GM13976 (cell line): ENCODE measurements around the gene LMNTD2.
A peak's percentile ranks its signal among the peaks of the same experiment; 100 is the strongest.
"Not testable (repeated sequence)": the region's sequence is repeated elsewhere in the genome, so short reads cannot be mapped to it uniquely, and the experiment has no call there.

Source experiments
- DNase-seq: peaks from one replicate; pipeline ENCODE4 v3.0.0; 2012; ENCODE audit warnings: low spot score
- in situ Hi-C: fragments of 300-500 bp; cut with MboI; formaldehyde crosslinking; loops from one replicate; pipeline ENCODE4 v1.12.0; 2022; ENCODE audit warnings: low sequenced_read_pairs, mixed read lengths, inconsistent platforms; ENCODE audit not compliant: unreplicated experiment
- TF ChIP-seq, protein P1 (sequence below): IDR thresholded peaks from 2 replicates; pipeline ENCODE4 v1.5.1; 2012; ENCODE audit warnings: borderline replicate concordance, mild to moderate bottlenecking; ENCODE audit not compliant: insufficient read depth; ENCODE audit errors: extremely low read depth, missing control alignments, control extremely low read depth

LMNTD2 gene

DNA sequence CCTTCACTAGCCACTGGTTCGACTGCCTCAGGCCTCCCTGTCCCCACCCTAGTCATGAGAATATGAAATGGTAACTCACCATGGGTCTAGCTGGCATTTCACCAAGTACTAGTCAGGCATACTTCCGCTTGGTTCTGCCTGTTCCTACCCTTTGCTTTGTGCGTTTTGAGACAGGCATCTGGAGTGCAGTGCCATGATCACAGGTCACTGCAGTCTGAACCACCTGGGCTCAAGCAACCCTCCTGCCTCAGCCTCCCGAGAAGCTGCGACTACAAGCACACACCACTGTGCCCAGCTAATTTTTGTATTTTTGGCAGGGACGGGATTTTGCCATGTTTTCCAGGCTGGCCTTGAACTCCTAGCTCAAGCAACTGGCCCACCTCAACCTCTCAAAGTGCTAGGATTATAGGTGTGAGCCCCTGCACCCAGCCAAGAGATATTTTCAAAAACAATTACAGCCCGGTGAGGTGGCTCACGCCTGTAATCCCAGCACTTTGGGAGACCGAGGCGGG lies 39.3 kb downstream of the LMNTD2 start:
- in situ Hi-C loops = no loop called here
- TF ChIP-seq, protein P1, sequence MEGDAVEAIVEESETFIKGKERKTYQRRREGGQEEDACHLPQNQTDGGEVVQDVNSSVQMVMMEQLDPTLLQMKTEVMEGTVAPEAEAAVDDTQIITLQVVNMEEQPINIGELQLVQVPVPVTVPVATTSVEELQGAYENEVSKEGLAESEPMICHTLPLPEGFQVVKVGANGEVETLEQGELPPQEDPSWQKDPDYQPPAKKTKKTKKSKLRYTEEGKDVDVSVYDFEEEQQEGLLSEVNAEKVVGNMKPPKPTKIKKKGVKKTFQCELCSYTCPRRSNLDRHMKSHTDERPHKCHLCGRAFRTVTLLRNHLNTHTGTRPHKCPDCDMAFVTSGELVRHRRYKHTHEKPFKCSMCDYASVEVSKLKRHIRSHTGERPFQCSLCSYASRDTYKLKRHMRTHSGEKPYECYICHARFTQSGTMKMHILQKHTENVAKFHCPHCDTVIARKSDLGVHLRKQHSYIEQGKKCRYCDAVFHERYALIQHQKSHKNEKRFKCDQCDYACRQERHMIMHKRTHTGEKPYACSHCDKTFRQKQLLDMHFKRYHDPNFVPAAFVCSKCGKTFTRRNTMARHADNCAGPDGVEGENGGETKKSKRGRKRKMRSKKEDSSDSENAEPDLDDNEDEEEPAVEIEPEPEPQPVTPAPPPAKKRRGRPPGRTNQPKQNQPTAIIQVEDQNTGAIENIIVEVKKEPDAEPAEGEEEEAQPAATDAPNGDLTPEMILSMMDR = no peak
- DNase-seq = no peak

GRCh38 chr11:520428-521176 lies 39.9 kb downstream of the LMNTD2 start:
- in situ Hi-C loops = no loop called here
- TF ChIP-seq, protein P1 = no peak
- no peak for DNase-seq

GRCh38 chr11:518463-519202 lies 41.9 kb downstream of the LMNTD2 start:
- in situ Hi-C loops = no loop called here
- DNase-seq = peak; percentile 97
- TF ChIP-seq, protein P1 = peak; percentile 97

DNA sequence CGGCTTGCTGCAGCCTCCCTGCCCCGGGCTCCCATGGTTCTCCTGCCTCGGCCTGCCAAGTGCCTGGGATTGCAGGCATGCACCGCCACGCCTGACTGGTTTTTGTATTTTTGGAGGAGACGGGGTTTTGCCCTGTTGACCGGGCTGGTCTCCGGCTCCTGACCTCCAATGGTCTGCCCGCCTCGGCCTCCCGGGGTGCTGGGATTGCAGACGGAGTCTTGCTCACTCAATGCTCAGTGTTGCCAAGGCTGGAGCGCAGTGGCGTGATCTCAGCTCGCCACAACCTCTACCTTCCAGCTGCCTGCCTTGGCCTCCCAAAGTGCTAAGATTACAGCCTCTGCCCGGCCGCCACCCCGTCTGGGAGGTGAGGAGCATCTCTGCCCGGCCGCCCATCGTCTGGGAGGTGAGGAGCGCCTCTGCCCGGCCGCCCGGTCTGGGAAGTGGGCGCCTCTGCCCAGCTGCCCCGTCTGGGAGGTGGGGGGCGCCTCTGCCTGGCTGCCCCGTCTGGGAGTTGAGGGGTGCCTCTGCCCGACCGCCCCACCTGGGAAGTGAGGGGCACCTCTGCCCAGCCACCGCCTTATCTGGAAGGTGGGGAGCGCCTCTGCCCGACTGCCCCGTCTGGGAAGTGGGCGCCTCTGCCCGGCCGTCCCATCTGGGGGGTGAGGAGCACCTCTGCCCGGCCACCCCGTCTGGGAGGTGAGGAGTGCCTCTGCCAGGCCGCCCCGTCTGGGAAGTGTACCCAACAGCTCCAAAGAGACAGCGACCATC lies 43.4 kb downstream of the LMNTD2 start:
- in situ Hi-C loops, DNase-seq: not testable (repeated sequence)

GRCh38 chr11:516400-516799 lies 44.1 kb downstream of the LMNTD2 start:
- TF ChIP-seq, protein P1 = no peak
- in situ Hi-C loops = no loop called here
- DNase-seq = no peak

- TF ChIP-seq, protein P1 = no peak
- DNase-seq = no peak
- in situ Hi-C loops = no loop called here
These were observed 45.4 kb downstream of the LMNTD2 start for GRCh38 chr11:515131-515530.
